Chondrocyte (in vitro differentiated cells): Measurements from ENCODE around the gene NTF3. TPM values are rescaled to one million over a fixed set of nuclear protein-coding genes. Genes with fewer than 3 reads are reported as not detected.

ENCODE experiments used
- DNase-seq: peaks from one replicate; pipeline ENCODE4 v3.0.0; 2021; ENCODE audit warnings: mixed read lengths, low spot score
- H3K27ac Mint-ChIP-seq: one replicate; pipeline ENCODE4 v1.8.0; 2021; ENCODE audit warnings: mild to moderate bottlenecking, moderate library complexity, mixed read lengths; ENCODE audit not compliant: unreplicated experiment
- H3K27me3 Mint-ChIP-seq: 2 replicates; pipeline ENCODE4 v1.8.0; 2021; ENCODE audit warnings: low read depth, mixed read lengths
- H3K36me3 Mint-ChIP-seq: 2 replicates; pipeline ENCODE4 v1.8.0; 2021; ENCODE audit warnings: low read depth, mixed read lengths
- H3K4me1 Mint-ChIP-seq: 2 replicates; pipeline ENCODE4 v1.8.0; 2021; ENCODE audit warnings: low read depth, mild to moderate bottlenecking, mixed read lengths
- H3K4me3 Mint-ChIP-seq: one replicate; pipeline ENCODE4 v1.8.0; 2021; ENCODE audit warnings: mild to moderate bottlenecking, moderate library complexity, mixed read lengths; ENCODE audit not compliant: unreplicated experiment
- H3K9me3 Mint-ChIP-seq: 2 replicates; pipeline ENCODE4 v1.8.0; 2021; ENCODE audit warnings: low read depth, mixed read lengths
- total RNA-seq: library from RNA; stranded (reverse); gene quantifications from 3 replicates; pipeline ENCODE4 v1.2.1, GENCODE V29; 2021
- TF ChIP-seq, protein P1 (sequence below): fragments of 200-600 bp; sonication (generic); IDR thresholded peaks from 2 replicates; pipeline ENCODE4 v1.5.0; 2021; ENCODE audit warnings: antibody characterized with exemption, mild to moderate bottlenecking, moderate library complexity

Gene NTF3
- total RNA-seq, 1 donor from 2014 or later, result 2.5 TPM

DNA sequence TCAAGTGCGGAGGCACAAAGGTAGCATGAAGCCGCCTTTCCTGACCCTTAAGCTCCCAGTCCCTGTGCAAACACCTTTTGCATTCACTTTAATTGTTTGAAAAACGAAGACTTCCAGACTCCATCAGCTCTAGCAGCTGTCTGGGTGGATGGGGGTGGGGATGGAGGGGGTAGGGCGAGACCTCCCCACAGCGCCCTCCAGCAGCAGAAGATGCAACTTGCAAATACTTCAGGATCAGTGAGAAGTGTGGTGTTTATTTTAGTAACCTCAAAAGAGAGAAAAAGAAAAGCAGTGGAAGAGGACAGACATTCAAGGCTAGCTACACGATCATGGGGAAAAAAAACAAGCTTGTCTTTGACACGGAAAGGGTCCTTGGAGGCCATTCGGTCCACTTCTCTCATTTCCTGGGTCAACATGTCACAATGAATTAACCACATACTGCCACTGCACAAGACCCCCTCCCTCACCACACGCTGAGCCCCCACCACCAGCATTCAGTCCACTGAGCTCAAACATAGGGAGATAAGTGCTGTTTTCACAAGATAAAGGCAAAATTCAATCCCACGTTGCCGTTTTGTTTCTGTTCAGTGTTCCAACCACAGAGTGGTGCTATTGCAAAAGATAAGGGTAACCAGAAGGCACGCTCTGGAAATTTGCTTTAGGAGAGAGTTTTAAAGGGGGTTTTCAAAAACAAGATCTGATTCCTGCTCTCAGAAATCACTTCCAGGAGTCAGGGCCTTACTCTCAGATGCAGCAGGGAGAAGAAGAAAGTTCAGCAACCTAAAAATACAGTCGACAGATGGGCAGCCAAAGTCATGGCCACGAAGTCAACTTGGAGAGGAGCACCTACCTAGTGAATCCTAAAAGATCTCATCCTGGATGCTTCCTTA, 3.3 kb upstream of the NTF3 start:
- Mint-ChIP-seq H3K27ac (no peak overlapping the region), H3K27me3 (peaks cover 50% of the 10 kb centered on the region), H3K36me3 (no peaks in the 10 kb centered on the region), H3K9me3 (no peaks in the 10 kb centered on the region), H3K4me1 (peaks cover 32% of the 10 kb centered on the region), H3K4me3 (peak overlapping the region; percentile 42)
- TF ChIP-seq, protein P1, sequence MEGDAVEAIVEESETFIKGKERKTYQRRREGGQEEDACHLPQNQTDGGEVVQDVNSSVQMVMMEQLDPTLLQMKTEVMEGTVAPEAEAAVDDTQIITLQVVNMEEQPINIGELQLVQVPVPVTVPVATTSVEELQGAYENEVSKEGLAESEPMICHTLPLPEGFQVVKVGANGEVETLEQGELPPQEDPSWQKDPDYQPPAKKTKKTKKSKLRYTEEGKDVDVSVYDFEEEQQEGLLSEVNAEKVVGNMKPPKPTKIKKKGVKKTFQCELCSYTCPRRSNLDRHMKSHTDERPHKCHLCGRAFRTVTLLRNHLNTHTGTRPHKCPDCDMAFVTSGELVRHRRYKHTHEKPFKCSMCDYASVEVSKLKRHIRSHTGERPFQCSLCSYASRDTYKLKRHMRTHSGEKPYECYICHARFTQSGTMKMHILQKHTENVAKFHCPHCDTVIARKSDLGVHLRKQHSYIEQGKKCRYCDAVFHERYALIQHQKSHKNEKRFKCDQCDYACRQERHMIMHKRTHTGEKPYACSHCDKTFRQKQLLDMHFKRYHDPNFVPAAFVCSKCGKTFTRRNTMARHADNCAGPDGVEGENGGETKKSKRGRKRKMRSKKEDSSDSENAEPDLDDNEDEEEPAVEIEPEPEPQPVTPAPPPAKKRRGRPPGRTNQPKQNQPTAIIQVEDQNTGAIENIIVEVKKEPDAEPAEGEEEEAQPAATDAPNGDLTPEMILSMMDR, result peak; percentile 85
- no peak for DNase-seq

DNA sequence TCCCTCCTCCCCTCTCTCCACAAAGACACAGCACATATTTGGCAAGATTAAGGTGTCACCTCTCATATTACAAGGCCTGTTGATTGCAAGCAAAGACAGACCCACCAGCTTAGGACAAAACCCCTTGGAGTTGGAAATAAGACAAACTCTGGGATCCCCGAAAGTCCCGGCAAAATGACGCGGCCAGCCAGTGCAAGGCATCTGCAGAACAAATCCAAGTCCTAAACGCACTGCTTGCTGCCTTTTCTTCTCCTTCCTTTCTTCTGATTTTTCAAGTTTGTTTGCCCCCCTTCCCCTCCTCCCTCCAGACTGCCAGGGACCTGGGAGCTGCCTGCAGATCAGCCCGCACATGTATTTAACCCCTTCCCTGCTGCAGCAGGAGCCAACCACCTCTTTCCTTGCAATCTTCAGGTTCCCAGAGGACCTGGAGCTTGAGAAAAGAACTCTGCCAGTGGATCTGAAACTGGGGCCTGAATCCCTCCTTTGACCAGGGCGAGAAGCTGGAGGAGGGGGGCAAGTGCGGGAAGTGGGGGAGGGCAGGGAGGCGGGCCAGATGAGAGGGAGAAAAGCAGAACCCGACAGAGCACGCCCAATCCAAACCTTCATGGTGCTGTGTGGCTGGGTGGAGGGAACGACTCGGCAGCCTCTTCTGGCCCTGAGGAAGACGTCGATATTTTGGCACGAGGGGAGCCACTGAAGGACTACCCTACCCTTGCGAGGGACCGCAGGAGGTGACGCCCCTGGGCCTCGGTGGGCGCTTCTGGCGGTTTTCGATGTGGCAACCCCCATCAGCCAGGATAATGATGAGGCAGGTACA, 2.0 kb upstream of the NTF3 start:
- H3K27ac Mint-ChIP-seq, result no peak overlapping the region
- peaks cover 49% of the 10 kb centered on the region for H3K27me3 Mint-ChIP-seq
- no peak overlapping the region for H3K4me3 Mint-ChIP-seq
- H3K4me1 Mint-ChIP-seq, result peaks cover 32% of the 10 kb centered on the region
- no peaks in the 10 kb centered on the region for H3K36me3 Mint-ChIP-seq
- H3K9me3 Mint-ChIP-seq, result no peaks in the 10 kb centered on the region
- TF ChIP-seq, protein P1, result no peak
- DNase-seq, result no peak

DNA sequence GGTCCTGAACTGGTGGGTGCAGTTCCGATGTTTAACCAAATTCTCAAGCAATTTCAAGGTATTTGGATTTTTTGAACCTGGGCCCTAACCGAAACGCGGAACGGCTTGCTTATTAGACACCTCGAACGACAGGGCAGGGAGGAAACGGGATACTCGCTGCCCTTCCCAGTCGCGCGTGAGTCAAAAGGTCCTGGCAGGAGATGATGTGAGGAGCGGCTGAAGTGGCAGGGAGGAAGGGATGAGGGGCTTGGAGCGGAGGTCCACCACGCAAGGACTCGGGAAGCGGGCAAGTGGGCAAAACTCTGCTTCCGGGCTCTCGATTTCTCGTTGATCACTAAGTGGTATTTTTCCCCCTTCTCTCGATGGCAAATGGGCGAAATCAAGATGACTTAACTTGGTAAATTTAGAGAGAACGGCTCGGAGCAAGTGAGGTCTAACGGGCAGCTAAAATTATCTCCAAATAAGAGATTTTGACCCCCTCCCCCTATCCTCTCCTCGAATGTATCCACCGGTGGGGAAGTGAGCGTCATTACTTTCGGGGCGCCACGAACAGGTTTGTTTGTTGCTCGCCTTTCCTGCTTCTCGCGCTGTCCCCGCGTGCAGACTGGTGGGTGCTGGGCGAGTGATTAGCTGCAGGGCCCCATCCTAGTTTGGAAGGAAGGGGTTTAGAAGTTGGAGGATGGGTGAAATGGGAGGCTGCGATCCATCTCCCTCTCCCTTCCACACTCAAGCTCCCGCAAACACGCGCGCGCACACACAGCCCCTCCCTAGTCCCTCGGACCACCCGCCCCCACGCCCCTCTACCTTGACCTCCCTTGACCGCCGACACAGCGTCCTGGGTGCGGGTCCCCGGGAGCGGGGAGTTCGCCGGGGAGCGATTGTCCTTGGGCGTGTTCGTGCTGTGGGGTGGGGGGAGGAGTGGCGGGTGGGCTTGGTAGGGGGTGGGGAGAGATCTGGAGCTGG, 986 bp upstream of the NTF3 start:
- TF ChIP-seq, protein P1, result no peak
- no peaks in the 10 kb centered on the region for H3K36me3 Mint-ChIP-seq
- peaks cover 32% of the 10 kb centered on the region for H3K4me1 Mint-ChIP-seq
- DNase-seq, result no peak
- peaks cover 43% of the 10 kb centered on the region for H3K27me3 Mint-ChIP-seq
- peak overlapping the region; percentile 29 for H3K27ac Mint-ChIP-seq
- H3K4me3 Mint-ChIP-seq, result peak overlapping the region; percentile 85
- no peaks in the 10 kb centered on the region for H3K9me3 Mint-ChIP-seq

DNA sequence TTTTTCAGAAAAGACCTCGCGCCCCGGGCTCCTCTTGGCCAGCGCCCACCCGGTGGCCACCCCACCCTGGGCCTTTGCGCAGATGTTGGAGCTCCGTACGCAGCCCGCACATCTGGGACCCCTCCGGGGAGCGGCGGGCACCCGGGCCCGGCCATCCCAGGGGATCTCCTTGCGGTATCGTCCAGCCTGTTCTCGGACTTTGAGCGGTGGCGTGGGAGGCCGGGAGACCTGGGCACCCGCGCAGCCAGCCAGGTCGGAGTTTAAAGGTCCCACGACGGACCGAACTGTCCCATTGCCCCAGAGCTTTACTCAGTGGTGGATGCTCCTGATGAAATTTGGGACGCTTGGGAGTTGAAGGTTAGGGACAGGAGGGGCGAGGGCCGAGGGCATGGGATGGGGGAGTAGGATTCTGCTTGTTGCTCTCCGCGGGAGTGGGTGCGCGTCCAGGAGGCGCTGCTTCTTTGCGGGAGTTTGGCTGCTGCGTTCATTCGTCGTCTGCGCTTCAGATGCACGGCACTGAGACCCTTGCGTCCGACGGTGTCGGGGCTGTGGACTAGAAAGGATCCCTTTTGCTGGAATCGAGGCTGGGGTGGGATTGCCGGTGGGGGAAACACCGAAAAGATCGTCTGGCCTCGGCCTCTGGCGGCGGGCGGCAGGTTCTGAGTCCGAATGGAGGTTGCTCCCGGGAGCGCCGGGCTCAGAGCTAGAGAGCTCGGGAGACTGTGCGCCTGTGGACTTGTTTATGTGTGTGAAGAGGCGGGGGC, 1.4 kb downstream of the NTF3 start:
- peaks cover 6% of the 10 kb centered on the region for H3K9me3 Mint-ChIP-seq
- DNase-seq, result no peak
- TF ChIP-seq, protein P1, result peak; percentile 24
- H3K4me1 Mint-ChIP-seq, result peaks cover 32% of the 10 kb centered on the region
- no peaks in the 10 kb centered on the region for H3K36me3 Mint-ChIP-seq
- H3K27me3 Mint-ChIP-seq, result peaks cover 47% of the 10 kb centered on the region
- H3K27ac Mint-ChIP-seq, result no peak overlapping the region
- peak overlapping the region; percentile 85 for H3K4me3 Mint-ChIP-seq
